Measurements from ENCODE around the gene PAK5. TPM values are rescaled to one million over a fixed set of nuclear protein-coding genes. Genes with fewer than 3 reads are reported as not detected.

PAK5 gene
- total and polyA plus RNA-seq, 2 experiments from 2014 or later = 0.57 to 1.1 TPM

DNA sequence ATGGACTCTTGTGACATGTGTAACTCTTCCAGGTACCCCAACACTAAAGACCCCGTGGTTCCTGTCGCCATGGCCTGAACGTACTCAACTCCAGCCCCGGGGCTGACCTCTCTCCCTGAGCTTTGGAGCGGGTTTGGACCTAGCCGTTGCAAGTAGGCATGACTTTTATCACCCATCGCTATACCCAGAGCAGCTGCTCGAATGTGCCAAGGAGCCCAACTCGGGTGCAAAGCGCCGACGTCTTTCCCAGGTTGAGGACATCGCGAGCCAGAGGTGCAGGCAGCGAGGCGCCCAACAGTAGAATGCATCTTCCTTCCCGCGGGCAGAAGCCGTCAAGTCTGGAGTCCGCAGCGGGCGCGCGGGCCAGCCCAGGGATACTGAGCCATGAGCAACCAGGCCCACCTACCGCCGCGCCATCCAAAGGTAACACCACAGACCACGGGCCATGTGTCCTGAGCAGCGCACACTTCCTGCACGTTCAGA, 330.1 kb downstream of the PAK5 start:
- Mint-ChIP-seq H3K4me1 (peaks cover 16% of the 10 kb centered on the region), H3K36me3 (ENCODE audit: low read depth) (no peaks in the 10 kb centered on the region), H3K27me3 (ENCODE audit: insufficient read depth, low read depth, poor library complexity) (peaks cover 47% of the 10 kb centered on the region), H3K4me3 (peak overlapping the region; percentile 53; the same call in 2 of the 3 replicates), H3K9me3 (no peaks in the 10 kb centered on the region), H3K27ac (no peak overlapping the region)
- Histone ChIP-seq H3K4me3 (peak overlapping the region; percentile 52), H4K20me1 (replicated peaks; ENCODE audit: insufficient read depth) (0 out of 2 replicates have a peak, but pooled peaks cover 3% of the 10 kb centered on the region), H3F3A (replicated peaks; ENCODE audit: low read depth) (no peaks in the 10 kb centered on the region; the same call in 1 of the 2 replicates), H3K9me2 (ENCODE audit: insufficient read depth) (no peaks in the 10 kb centered on the region), H2AFZ (peak overlapping the region; percentile 94), H3K4me2 (peak overlapping the region; percentile 86), H3K79me2 (replicated peaks; ENCODE audit: insufficient read depth) (no peaks in the 10 kb centered on the region), H3K36me3 (ENCODE audit: insufficient read depth) (no peaks in the 10 kb centered on the region), H3K4me1 (ENCODE audit: insufficient read depth) (peaks cover 55% of the 10 kb centered on the region), H3K27ac (ENCODE audit: low read depth) (no peak overlapping the region), H3K27me3 (ENCODE audit: insufficient read depth) (peaks cover 97% of the 10 kb centered on the region)
- ATAC-seq = peak; percentile 33
- TF ChIP-seq, protein P1, sequence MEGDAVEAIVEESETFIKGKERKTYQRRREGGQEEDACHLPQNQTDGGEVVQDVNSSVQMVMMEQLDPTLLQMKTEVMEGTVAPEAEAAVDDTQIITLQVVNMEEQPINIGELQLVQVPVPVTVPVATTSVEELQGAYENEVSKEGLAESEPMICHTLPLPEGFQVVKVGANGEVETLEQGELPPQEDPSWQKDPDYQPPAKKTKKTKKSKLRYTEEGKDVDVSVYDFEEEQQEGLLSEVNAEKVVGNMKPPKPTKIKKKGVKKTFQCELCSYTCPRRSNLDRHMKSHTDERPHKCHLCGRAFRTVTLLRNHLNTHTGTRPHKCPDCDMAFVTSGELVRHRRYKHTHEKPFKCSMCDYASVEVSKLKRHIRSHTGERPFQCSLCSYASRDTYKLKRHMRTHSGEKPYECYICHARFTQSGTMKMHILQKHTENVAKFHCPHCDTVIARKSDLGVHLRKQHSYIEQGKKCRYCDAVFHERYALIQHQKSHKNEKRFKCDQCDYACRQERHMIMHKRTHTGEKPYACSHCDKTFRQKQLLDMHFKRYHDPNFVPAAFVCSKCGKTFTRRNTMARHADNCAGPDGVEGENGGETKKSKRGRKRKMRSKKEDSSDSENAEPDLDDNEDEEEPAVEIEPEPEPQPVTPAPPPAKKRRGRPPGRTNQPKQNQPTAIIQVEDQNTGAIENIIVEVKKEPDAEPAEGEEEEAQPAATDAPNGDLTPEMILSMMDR (conservative IDR thresholded peaks at IDR 0.05; ENCODE audit: low read depth in 2 of 2) = no peak
- TF ChIP-seq ZNF331 (CRISPR knock-in tag; IDR thresholded peaks at IDR 0.05; ENCODE audit: low read depth) (no peak), EZH2 (IDR thresholded peaks at IDR 0.05; ENCODE audit: low read depth, unreplicated experiment) (peak; percentile 57), EZH2phosphoT487 (IDR thresholded peaks at IDR 0.05; ENCODE audit: unreplicated experiment) (no peak)
- DNase-seq (ENCODE audit: low spot score) = peak; percentile 66

GRCh38 chr20:9508240-9508661, 330.6 kb downstream of the PAK5 start:
- Mint-ChIP-seq H3K36me3 (ENCODE audit: low read depth) (no peaks in the 10 kb centered on the region), H3K27ac (no peak overlapping the region), H3K4me3 (peak overlapping the region; percentile 53; the same call in 2 of the 3 replicates), H3K27me3 (ENCODE audit: insufficient read depth, low read depth, poor library complexity) (peaks cover 47% of the 10 kb centered on the region), H3K4me1 (peaks cover 18% of the 10 kb centered on the region), H3K9me3 (no peaks in the 10 kb centered on the region)
- H2AFZ ChIP-seq = peak overlapping the region; percentile 94
- peak; percentile 56 for DNase-seq (ENCODE audit: low spot score)
- H3K4me2 ChIP-seq = peak overlapping the region; percentile 86
- H3K27me3 ChIP-seq (ENCODE audit: insufficient read depth) = peaks cover 92% of the 10 kb centered on the region
- no peaks in the 10 kb centered on the region for H3K36me3 ChIP-seq (ENCODE audit: insufficient read depth)
- peaks cover 50% of the 10 kb centered on the region for H3K4me1 ChIP-seq (ENCODE audit: insufficient read depth)
- H3K79me2 ChIP-seq (replicated peaks; ENCODE audit: insufficient read depth) = no peaks in the 10 kb centered on the region
- ATAC-seq = peak; percentile 22
- peak overlapping the region; percentile 52 for H3K4me3 ChIP-seq
- 0 out of 2 replicates have a peak, but pooled peaks cover 3% of the 10 kb centered on the region for H4K20me1 ChIP-seq (replicated peaks; ENCODE audit: insufficient read depth)
- no peak overlapping the region for H3K27ac ChIP-seq (ENCODE audit: low read depth)
- no peaks in the 10 kb centered on the region for H3K9me2 ChIP-seq (ENCODE audit: insufficient read depth)
- no peaks in the 10 kb centered on the region for H3F3A ChIP-seq (replicated peaks; ENCODE audit: low read depth)
- TF ChIP-seq ZNF331 (CRISPR knock-in tag; IDR thresholded peaks at IDR 0.05; ENCODE audit: low read depth) = no peak
- no peak for TF ChIP-seq NANOG (IDR thresholded peaks at IDR 0.05; ENCODE audit: borderline replicate concordance)
- TF ChIP-seq STAT1 (IDR thresholded peaks at IDR 0.05; ENCODE audit: unreplicated experiment) = no peak
- TF ChIP-seq EZH2 (IDR thresholded peaks at IDR 0.05; ENCODE audit: low read depth, unreplicated experiment) = peak; percentile 81
- TF ChIP-seq, protein P2, sequence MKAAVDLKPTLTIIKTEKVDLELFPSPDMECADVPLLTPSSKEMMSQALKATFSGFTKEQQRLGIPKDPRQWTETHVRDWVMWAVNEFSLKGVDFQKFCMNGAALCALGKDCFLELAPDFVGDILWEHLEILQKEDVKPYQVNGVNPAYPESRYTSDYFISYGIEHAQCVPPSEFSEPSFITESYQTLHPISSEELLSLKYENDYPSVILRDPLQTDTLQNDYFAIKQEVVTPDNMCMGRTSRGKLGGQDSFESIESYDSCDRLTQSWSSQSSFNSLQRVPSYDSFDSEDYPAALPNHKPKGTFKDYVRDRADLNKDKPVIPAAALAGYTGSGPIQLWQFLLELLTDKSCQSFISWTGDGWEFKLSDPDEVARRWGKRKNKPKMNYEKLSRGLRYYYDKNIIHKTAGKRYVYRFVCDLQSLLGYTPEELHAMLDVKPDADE (IDR thresholded peaks at IDR 0.05) = no peak
- no peak for TF ChIP-seq REST (IDR thresholded peaks at IDR 0.05; ENCODE audit: unreplicated experiment)
